IMR-90 (cell line): ENCODE data around the gene ZNF207. TPM values are rescaled to one million over a fixed set of nuclear protein-coding genes. Genes with fewer than 3 reads are reported as not detected.
A peak's percentile ranks its signal among the peaks of the same experiment; 100 is the strongest.

Source experiments
- ATAC-seq: fragments of 200-7000 bp; cut with Tn5 transposase; 2 replicates; pipeline ENCODE4 v1.9.1; 2020; ENCODE audit warnings: low read depth, mild to moderate bottlenecking, moderate library complexity
- BruUV-seq: library from RNA; stranded (reverse); fragments of 400-500 nt; replicated peaks from 2 replicates; lab custom pipeline; 2021; lab: Mats Ljungman, UMichigan
- CTCF ChIA-PET: fragments of 300-600 bp; formaldehyde crosslinking; extraction: SDS; loops from one replicate; lab custom pipeline; 2021; ENCODE audit warnings: antibody characterized with exemption; lab: Yijun Ruan, JAX
- POLR2A ChIA-PET: fragments of 300-600 bp; sonication (Branson Sonifier 250); formaldehyde crosslinking; loops from one replicate; lab custom pipeline; 2022; ENCODE audit warnings: antibody characterized with exemption; ENCODE audit not compliant: unreplicated experiment; lab: Charles Lee
- DNase-seq: peaks from one replicate; pipeline ENCODE4 v3.0.0; 2013
- H2AFZ ChIP-seq: replicated peaks from 2 replicates; pipeline ENCODE3; 2013; ENCODE audit warnings: low read length, mild to moderate bottlenecking; ENCODE audit not compliant: poor library complexity
- H2AK5ac ChIP-seq: 2 replicates; pipeline ENCODE4 v1.6.1; 2013; ENCODE audit warnings: low read depth, low read length, inconsistent platforms
- H2AK9ac ChIP-seq: replicated peaks from 2 replicates; pipeline ENCODE3; 2013; ENCODE audit warnings: mild to moderate bottlenecking, low read depth, low read length, moderate library complexity; ENCODE audit not compliant: poor library complexity
- H2BK120ac ChIP-seq: 2 replicates; pipeline ENCODE4 v1.6.1; 2013; ENCODE audit warnings: low read depth, low read length, inconsistent platforms
- H2BK15ac ChIP-seq: 3 replicates; pipeline ENCODE4 v1.6.1; 2013; ENCODE audit warnings: low read depth, low read length, inconsistent platforms
- H2BK20ac ChIP-seq: 2 replicates; pipeline ENCODE4 v1.6.1; 2013; ENCODE audit warnings: low read depth, mild to moderate bottlenecking, inconsistent platforms, low read length, moderate library complexity
- H2BK5ac ChIP-seq: 2 replicates; pipeline ENCODE4 v1.6.1; 2013; ENCODE audit warnings: mild to moderate bottlenecking, low read depth, low read length, inconsistent platforms; ENCODE audit not compliant: poor library complexity, severe bottlenecking
- H3K14ac ChIP-seq: replicated peaks from 2 replicates; pipeline ENCODE4 v1.6.1; 2013; ENCODE audit warnings: low read depth, low read length, inconsistent platforms
- H3K18ac ChIP-seq: 2 replicates; pipeline ENCODE4 v1.6.1; 2013; ENCODE audit warnings: low read depth, low read length, control low read depth
- H3K23ac ChIP-seq: 2 replicates; pipeline ENCODE4 v1.6.1; 2013; ENCODE audit warnings: low read depth, low read length, inconsistent platforms
- H3K27ac ChIP-seq: 2 replicates; pipeline ENCODE4 v1.5.1; 2013; ENCODE audit warnings: mild to moderate bottlenecking, control low read depth, low read length; ENCODE audit not compliant: insufficient read depth
- H3K27me3 ChIP-seq: 2 replicates; pipeline ENCODE4 v1.6.1; 2013; ENCODE audit warnings: low read length; ENCODE audit not compliant: control insufficient read depth, insufficient read depth
- H3K36me3 ChIP-seq: 2 replicates; pipeline ENCODE4 v1.6.1; 2013; ENCODE audit warnings: low read length, mixed read lengths; ENCODE audit not compliant: control insufficient read depth, insufficient read depth
- H3K4ac ChIP-seq: 2 replicates; pipeline ENCODE4 v1.6.1; 2013; ENCODE audit warnings: low read depth, low read length, inconsistent platforms
- H3K4me1 ChIP-seq: 2 replicates; pipeline ENCODE4 v1.6.1; 2013; ENCODE audit warnings: low read length, mixed read lengths; ENCODE audit not compliant: control insufficient read depth, insufficient read depth
- H3K4me2 ChIP-seq: 2 replicates; pipeline ENCODE4 v1.6.1; 2013; ENCODE audit warnings: low read depth, mild to moderate bottlenecking, control low read depth, low read length, moderate library complexity
- H3K4me3 ChIP-seq: 2 replicates; pipeline ENCODE4 v1.5.1; 2013; ENCODE audit warnings: low read depth, mild to moderate bottlenecking, control low read depth, low read length, moderate library complexity; ENCODE audit not compliant: insufficient read depth
- H3K56ac ChIP-seq: 2 replicates; pipeline ENCODE4 v1.6.1; 2013; ENCODE audit warnings: low read length, inconsistent platforms; ENCODE audit not compliant: insufficient read depth; ENCODE audit errors: extremely low read depth
- H3K79me1 ChIP-seq, 2 experiments: 2 replicates each; pipeline ENCODE4 v1.6.1; 2013; ENCODE audit warnings: low read length in 2 of 2, inconsistent platforms in 1 of 2, low read depth in 1 of 2
- H3K9ac ChIP-seq: 2 replicates; pipeline ENCODE4 v1.6.1; 2013; ENCODE audit warnings: low read depth, low read length, control low read depth
- H3K9me1 ChIP-seq: 2 replicates; pipeline ENCODE4 v1.6.1; 2013; ENCODE audit warnings: low read length, inconsistent platforms; ENCODE audit not compliant: insufficient read depth
- H3K9me3 ChIP-seq: 2 replicates; pipeline ENCODE4 v1.6.1; 2013; ENCODE audit warnings: low read length; ENCODE audit not compliant: control insufficient read depth, insufficient read depth
- H4K20me1 ChIP-seq: 2 replicates; pipeline ENCODE4 v1.6.1; 2013; ENCODE audit warnings: low read length, inconsistent platforms; ENCODE audit not compliant: insufficient read depth
- H4K5ac ChIP-seq: 2 replicates; pipeline ENCODE4 v1.6.1; 2013; ENCODE audit warnings: mild to moderate bottlenecking, low read depth, low read length, control low read depth
- H4K8ac ChIP-seq, 2 experiments: 2 replicates each; pipeline ENCODE4 v1.6.1; 2013; ENCODE audit warnings: low read depth in 2 of 2, low read length in 2 of 2, control low read depth in 1 of 2, inconsistent platforms in 1 of 2
- H4K91ac ChIP-seq: 2 replicates; pipeline ENCODE4 v1.6.1; 2013; ENCODE audit warnings: low read depth, low read length, inconsistent platforms; ENCODE audit not compliant: insufficient read depth
- BHLHE40 ChIP-seq: fragments of 150-350 bp; IDR thresholded peaks from 2 replicates; pipeline ENCODE4 v1.6.1; 2016; ENCODE audit warnings: mild to moderate bottlenecking, low read depth, low read length
- CEBPB ChIP-seq: IDR thresholded peaks from 2 replicates; pipeline ENCODE4 v1.6.1; 2012; ENCODE audit warnings: low read depth, low read length, improper control_type of control experiment
- CHD1 ChIP-seq: IDR thresholded peaks from 2 replicates; pipeline ENCODE4 v1.6.1; 2012; ENCODE audit warnings: low read depth, low read length, improper control_type of control experiment
- FOS ChIP-seq: fragments of 150-350 bp; IDR thresholded peaks from 2 replicates; pipeline ENCODE4 v1.6.1; 2016; ENCODE audit warnings: low read depth, low read length
- MAFK ChIP-seq: IDR thresholded peaks from 2 replicates; pipeline ENCODE4 v1.6.1; 2012; ENCODE audit warnings: low read depth, low read length, improper control_type of control experiment
- MAZ ChIP-seq: IDR thresholded peaks from 2 replicates; pipeline ENCODE4 v1.6.1; 2012; ENCODE audit warnings: low read depth, mild to moderate bottlenecking, low read length, improper control_type of control experiment, moderate library complexity, borderline replicate concordance
- MXI1 ChIP-seq: IDR thresholded peaks from 2 replicates; pipeline ENCODE4 v1.6.1; 2012; ENCODE audit warnings: low read depth, mild to moderate bottlenecking, low read length, moderate library complexity, borderline replicate concordance
- NFE2L2 ChIP-seq: fragments of 150-350 bp; IDR thresholded peaks from 2 replicates; pipeline ENCODE4 v1.6.1; 2016; ENCODE audit warnings: low read depth, mild to moderate bottlenecking, low read length
- RAD21 ChIP-seq: IDR thresholded peaks from 2 replicates; pipeline ENCODE4 v1.6.1; 2012; ENCODE audit warnings: low read length, improper control_type of control experiment
- RFX5 ChIP-seq: IDR thresholded peaks from 2 replicates; pipeline ENCODE4 v1.8.0; 2012; ENCODE audit warnings: low read depth, mild to moderate bottlenecking, low read length, moderate library complexity
- SMC3 ChIP-seq: fragments of 150-350 bp; IDR thresholded peaks from 2 replicates; pipeline ENCODE4 v1.6.1; 2016; ENCODE audit warnings: low read depth, mild to moderate bottlenecking, antibody characterized with exemption, low read length, moderate library complexity
- WGBS, 2 experiments: methylation state at CpG; one replicate each; pipeline versions ENCODE4 v1.1.5 to v1.1.7; 2013; ENCODE audit warnings: missing lambda C conversion rate in 2 of 2; ENCODE audit not compliant: insufficient read length in 1 of 2; ENCODE audit errors: extremely low coverage in 2 of 2; 5-methylcytosine and 5-hydroxymethylcytosine counted together
- dilution Hi-C: fragments of 300-500 bp; cut with HindIII; formaldehyde crosslinking; loops from one replicate; pipeline ENCODE4 v1.14.3; 2018; ENCODE audit warnings: low sequenced_read_pairs; ENCODE audit not compliant: unreplicated experiment
- in situ Hi-C: fragments of 300-500 bp; cut with MboI; formaldehyde crosslinking; loops from 3 replicates; pipeline ENCODE4 v1.14.3; 2019; ENCODE audit warnings: low sequenced_read_pairs, inconsistent platforms, mixed read lengths
- intact Hi-C: fragments of 100-400 bp; cut with micrococcal nuclease; formaldehyde crosslinking; loops from 2 replicates; pipeline ENCODE4 v1.10.0; 2022
- polyA plus RNA-seq, 3 experiments: library from polyadenylated mRNA; depleted of rRNA; stranded (reverse); fragments of >200 nt; gene quantifications; 2 replicates each; pipeline ENCODE4 v1.2.3, GENCODE V29; 2012; ENCODE audit warnings: low replicate concordance in 1 of 3
- total RNA-seq: library from RNA; depleted of rRNA; stranded (reverse); fragments of >200 nt; gene quantifications from 2 replicates; pipeline ENCODE4 v1.2.3, GENCODE V29; 2012
- TF ChIP-seq, protein P1 (sequence below): conservative IDR thresholded peaks from 2 replicates; pipeline ENCODE4 v1.5.1; 2012; ENCODE audit warnings: mild to moderate bottlenecking, low read depth, low read length, improper control_type of control experiment
- TF ChIP-seq, protein P2 (sequence below): fragments of 150-350 bp; IDR thresholded peaks from 2 replicates; pipeline ENCODE4 v1.6.1; 2016; ENCODE audit warnings: low read depth, mild to moderate bottlenecking, low read length, moderate library complexity, borderline replicate concordance

Gene ZNF207
- total and polyA plus RNA-seq, 2 of the 4 experiments (the other 2 are of a cell fraction): 199 to 207 TPM

DNA sequence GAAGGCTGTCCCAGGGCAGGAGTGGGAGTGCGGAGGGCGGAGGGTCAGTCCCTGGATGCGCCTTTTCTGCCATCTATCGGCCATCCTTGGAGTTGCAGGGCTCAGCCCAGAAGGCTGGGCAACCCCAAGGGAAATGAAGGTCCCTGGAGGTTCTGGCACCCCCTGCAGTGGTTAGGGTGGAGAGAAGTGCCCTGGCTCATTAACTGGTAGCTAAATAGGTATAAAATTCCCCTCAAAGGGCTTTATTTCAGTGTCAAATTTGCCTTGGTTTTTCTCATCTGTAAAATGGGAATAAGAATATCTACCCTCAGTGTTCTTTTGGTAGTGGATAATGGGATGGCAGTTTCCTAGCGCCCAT is 30.4 kb upstream of the ZNF207 start:
- Histone ChIP-seq H3K56ac (no peak overlapping the region), H2BK15ac (no peak overlapping the region), H2BK20ac (no peak overlapping the region), H2AK5ac (no peak overlapping the region), H3K9me1 (no peaks in the 10 kb centered on the region), H2AK9ac (no peak overlapping the region), H3K4me2 (no peak overlapping the region), H4K5ac (no peak overlapping the region), H4K8ac (no peak overlapping the region), H3K9ac (no peak overlapping the region), H3K4ac (no peak overlapping the region), H3K9me3 (no peaks in the 10 kb centered on the region), H3K79me1 (no peaks in the 10 kb centered on the region), H4K91ac (no peak overlapping the region), H3K18ac (no peak overlapping the region), H3K36me3 (no peaks in the 10 kb centered on the region), H3K23ac (no peak overlapping the region), H2AFZ (no peak overlapping the region), H2BK5ac (no peak overlapping the region), H3K27ac (no peak overlapping the region), H3K27me3 (peaks cover 19% of the 10 kb centered on the region), H2BK120ac (no peak overlapping the region), H3K4me3 (no peak overlapping the region), H4K20me1 (no peaks in the 10 kb centered on the region), H3K14ac (no peak overlapping the region), H3K4me1 (no peaks in the 10 kb centered on the region)
- POLR2A ChIA-PET: no interaction called here
- no CpG with 5 or more reads among the region's 5 CpGs for WGBS, 2 experiments
- in situ Hi-C loops: no loop called here
- CTCF ChIA-PET: interaction anchor here (1.1 to 1.6 kb wide), 4 partner anchors 13 to 80 kb away, joined by 3 to 6 read pairs (median 3); no protein-coding TSS in a partner anchor
- peak; percentile 41 for DNase-seq
- TF ChIP-seq, protein P1, sequence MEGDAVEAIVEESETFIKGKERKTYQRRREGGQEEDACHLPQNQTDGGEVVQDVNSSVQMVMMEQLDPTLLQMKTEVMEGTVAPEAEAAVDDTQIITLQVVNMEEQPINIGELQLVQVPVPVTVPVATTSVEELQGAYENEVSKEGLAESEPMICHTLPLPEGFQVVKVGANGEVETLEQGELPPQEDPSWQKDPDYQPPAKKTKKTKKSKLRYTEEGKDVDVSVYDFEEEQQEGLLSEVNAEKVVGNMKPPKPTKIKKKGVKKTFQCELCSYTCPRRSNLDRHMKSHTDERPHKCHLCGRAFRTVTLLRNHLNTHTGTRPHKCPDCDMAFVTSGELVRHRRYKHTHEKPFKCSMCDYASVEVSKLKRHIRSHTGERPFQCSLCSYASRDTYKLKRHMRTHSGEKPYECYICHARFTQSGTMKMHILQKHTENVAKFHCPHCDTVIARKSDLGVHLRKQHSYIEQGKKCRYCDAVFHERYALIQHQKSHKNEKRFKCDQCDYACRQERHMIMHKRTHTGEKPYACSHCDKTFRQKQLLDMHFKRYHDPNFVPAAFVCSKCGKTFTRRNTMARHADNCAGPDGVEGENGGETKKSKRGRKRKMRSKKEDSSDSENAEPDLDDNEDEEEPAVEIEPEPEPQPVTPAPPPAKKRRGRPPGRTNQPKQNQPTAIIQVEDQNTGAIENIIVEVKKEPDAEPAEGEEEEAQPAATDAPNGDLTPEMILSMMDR: peak; percentile 96
- TF ChIP-seq RAD21 (peak; percentile 91), CHD1 (no peak), BHLHE40 (no peak), CEBPB (no peak), MAFK (no peak), FOS (no peak), SMC3 (peak; percentile 85), RFX5 (no peak), MAZ (no peak), NFE2L2 (no peak), MXI1 (no peak)
- TF ChIP-seq, protein P2, sequence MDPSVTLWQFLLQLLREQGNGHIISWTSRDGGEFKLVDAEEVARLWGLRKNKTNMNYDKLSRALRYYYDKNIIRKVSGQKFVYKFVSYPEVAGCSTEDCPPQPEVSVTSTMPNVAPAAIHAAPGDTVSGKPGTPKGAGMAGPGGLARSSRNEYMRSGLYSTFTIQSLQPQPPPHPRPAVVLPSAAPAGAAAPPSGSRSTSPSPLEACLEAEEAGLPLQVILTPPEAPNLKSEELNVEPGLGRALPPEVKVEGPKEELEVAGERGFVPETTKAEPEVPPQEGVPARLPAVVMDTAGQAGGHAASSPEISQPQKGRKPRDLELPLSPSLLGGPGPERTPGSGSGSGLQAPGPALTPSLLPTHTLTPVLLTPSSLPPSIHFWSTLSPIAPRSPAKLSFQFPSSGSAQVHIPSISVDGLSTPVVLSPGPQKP: no peak
- dilution Hi-C loops: no loop called here
- intact Hi-C loops: loop anchor here (1.0 to 5.0 kb wide), 2 partner anchors 66 to 312 kb away; partner anchors contain the start of gene LRRC37B
- BruUV-seq: no TSS peak
- peak; percentile 99 for ATAC-seq
